ENCODE results near the gene SAG.

GRCh38 chr2:233270366-233270765, 37.2 kb upstream of the SAG start:
- TF ChIP-seq CTCF (IDR thresholded peaks at IDR 0.05) (no peak), ZFX (IDR thresholded peaks at IDR 0.05; ENCODE audit: borderline replicate concordance) (no peak)

Data from 22Rv1 (cell line).